T-helper 2 cell treated with Interferon-gamma antibody and Interleukin-4, amounts not matched to agents 100 ng/mL and 5 ng/mL, for 36 hours (primary cell): ENCODE measurements around the gene DISP2. TPM values are rescaled to one million over a fixed set of nuclear protein-coding genes. Genes with fewer than 3 reads are reported as not detected.

ENCODE experiments used
- intact Hi-C: fragments of 100-400 bp; cut with micrococcal nuclease; formaldehyde crosslinking; loops from one replicate; pipeline ENCODE4 v1.15.1; 2023
- total RNA-seq: library from RNA; stranded (reverse); gene quantifications from 2 replicates; pipeline ENCODE4 v1.2.3, GENCODE V29; 2022

The DISP2 gene
- total RNA-seq, 1 donor from 2014 or later, result 0.32 TPM

DNA sequence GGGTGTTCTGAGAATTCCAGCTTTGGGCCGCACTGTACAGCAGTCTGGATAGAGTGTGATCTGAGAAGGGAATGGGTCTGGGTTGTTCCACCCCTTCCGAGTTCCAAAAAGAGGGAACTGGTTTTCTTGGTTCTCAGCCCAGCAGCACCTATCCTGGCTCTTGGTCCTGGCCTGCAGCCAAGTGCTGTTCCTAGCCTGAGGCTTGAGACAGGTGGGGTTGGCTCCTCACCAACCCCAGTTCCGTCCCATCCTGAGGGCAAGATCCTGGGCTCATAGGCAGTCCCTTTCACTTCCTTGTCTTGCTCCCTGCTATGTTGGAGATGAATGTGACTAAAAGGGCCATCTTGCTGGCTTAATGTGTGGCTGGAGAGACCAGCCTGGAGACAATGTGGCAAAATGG, 62.8 kb downstream of the DISP2 start:
- intact Hi-C loops, result loop anchor here (5.0 kb wide), 1 partner anchor 138 kb away; the partner anchor contains the start of gene ANKRD63

DNA sequence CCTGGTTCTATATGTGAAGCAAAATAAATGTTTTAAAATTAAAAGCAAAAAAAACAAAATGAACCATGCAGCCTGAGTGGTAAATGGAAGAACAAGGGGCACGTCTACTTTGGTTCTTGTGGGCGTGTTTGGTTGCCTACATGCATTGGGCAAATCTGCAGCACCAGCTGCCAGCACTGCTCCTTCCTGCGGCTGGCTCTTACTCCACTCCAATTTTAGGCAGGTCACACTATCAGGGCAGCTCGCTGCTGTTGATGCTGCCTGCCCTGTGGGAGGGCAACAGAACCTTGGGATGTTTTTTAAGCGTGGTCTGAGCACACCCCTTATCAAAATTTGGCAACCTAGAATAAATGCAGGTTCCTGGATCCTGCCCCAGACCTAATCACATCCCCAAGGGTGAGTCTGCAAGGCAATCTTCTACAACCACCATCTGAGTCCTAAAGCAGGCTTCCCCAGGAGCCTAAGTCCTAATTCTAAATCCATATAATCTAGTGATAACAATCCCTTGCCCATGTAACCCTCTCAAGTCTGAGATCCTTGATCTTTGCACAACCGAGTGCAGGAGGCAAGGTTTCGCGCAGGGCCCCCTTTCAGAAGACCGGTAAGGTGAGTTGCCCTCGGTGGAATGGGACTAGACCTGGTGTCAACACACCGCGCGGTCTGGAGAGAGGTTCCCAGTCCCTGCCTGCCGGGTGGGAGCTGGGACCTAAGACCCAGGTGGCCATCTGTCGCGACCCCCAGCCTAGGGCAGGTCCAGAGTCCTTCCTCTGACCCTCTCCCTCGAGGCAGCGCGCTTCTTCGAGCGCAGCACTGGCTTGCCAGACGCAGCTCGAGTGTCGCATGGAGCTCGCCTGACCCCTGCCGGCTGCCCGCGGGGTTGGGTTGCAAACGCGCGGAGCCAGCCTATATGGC, 63.5 kb downstream of the DISP2 start:
- intact Hi-C loops, result loop anchor here (1.0 to 5.0 kb wide), 3 partner anchors 53 to 139 kb away; partner anchors contain the start of gene ANKRD63

DNA sequence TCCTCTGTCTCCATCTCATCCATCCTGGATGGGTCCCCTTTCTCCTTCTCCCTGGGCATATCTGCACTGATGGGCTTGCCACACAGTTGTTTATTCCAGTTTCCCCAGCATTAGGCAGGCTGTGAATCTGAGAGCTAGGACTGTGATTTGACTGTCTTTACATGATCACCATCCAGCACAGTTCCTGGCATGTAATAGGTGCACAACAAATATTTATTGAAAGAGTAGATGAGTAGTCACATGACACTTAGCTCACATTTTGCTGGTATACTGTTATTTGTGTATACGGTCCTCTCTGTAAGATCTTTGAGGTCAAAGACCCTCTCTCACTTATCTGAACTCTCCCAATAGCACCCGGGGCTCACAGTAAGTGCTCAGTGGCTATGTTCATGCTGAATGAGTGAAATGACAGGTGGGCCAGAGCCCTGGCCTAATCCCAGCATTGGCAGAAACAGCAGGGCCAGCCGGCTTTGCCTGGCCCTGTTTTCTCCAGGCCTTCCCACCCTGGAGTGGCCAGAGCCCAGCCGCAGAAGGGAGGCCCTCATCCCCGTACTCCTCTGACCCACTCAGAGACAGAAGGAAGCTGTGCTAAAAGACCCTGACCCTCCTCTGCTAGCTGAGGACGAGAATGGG, 66.6 kb downstream of the DISP2 start:
- intact Hi-C loops, result loop anchor here (5.0 kb wide), 1 partner anchor 142 kb away; the partner anchor contains the start of gene ANKRD63

DNA sequence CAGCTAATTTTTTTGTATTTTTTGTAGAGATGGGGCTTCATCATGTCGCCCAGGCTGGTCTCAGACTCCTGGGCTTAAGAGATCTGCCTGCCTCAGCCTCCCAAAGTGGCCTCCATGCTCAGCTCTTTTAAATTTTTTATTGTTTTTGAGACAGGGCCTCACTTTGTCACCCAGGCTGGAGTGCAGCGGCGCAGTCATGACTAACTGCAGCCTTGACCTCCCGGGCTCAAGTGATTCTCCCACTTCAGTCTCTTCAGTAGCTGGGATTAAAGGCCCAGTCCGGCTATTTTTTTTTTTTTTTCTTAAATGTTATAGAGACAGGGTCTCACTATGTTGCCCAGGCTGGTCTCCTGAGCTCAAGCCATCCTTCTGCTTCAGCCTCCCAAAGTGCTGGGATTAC, 67.7 kb downstream of the DISP2 start:
- intact Hi-C loops, result no loop called here

DNA sequence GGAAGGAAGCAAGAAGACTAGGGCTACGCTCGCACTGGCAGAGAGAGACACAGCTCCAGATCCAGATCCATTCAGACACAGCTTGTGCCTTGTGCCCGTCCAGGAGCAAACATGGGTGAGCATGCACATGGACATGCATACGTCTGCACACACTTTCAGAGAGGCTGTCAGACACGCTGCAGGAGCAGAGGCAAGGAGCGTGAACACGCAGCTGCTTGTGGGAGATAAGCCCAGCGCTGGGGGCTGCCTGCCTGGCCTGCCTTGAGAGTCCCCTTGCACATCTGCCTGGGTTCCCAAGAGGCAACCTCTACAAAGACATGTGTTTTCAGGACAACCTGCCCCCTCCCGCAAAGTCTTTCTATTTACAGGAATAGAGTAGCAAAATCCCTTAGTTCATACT, 69.2 kb downstream of the DISP2 start:
- intact Hi-C loops, result no loop called here

DNA sequence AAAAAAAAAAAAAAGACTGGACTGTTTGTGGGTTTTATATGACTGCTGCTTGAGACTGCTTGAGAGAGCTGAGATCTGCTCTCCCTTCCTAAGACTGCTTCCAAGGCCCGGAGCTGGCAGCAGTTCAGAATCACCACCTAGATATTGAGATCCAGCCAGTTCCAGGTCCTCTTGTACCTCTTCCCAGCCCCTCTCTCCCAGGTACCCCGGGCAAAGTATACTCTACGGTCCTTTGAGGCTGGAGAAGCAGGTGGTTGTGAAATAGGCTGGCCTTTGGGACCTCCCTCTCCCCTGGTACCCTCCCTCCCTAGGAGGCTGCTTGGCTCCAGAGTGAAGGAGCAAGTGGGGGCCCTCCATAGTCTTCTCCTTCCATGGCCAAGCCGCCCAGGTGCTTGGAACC, 70.2 kb downstream of the DISP2 start:
- intact Hi-C loops, result no loop called here

Other genes starting within 250 kb of the DISP2 start
- gene BMF, start 249.3 kb upstream of the DISP2 start, total RNA-seq, result 5.3 and 5.5 TPM in 2 replicates
- 74.6 and 86.8 TPM in 2 replicates for gene BUB1B, start 197.2 kb upstream of the DISP2 start, total RNA-seq
- gene PAK6, start 119.2 kb upstream of the DISP2 start, total RNA-seq, result 0.43 and 0.64 TPM in 2 replicates
- gene ANKRD63, start 75.2 kb upstream of the DISP2 start, total RNA-seq, result 0.23 TPM in 1 of 2 replicates, not detected in the other
- gene PLCB2, start 50.3 kb upstream of the DISP2 start, total RNA-seq, result 177 and 192 TPM in 2 replicates
- gene INAFM2, start 34.5 kb upstream of the DISP2 start, total RNA-seq, result 6.8 and 9.9 TPM in 2 replicates
- gene CCDC9B, start 17.3 kb upstream of the DISP2 start, total RNA-seq, result 0.66 and 0.86 TPM in 2 replicates
- not detected in 2 replicates for gene PHGR1, start 7.2 kb upstream of the DISP2 start, total RNA-seq
- gene KNSTRN, start 24.5 kb downstream of the DISP2 start, total RNA-seq, result 52.1 and 53.6 TPM in 2 replicates
- gene IVD, start 47.6 kb downstream of the DISP2 start, total RNA-seq, result 63.1 and 69.5 TPM in 2 replicates
- gene BAHD1, start 82.7 kb downstream of the DISP2 start, total RNA-seq, result 29.7 and 31.2 TPM in 2 replicates
- 16.5 and 17.4 TPM in 2 replicates for gene CHST14, start 112.8 kb downstream of the DISP2 start, total RNA-seq
- gene CCDC32, start 206.8 kb downstream of the DISP2 start, total RNA-seq, result 23.8 and 25.0 TPM in 2 replicates
- 13.5 and 14.2 TPM in 2 replicates for gene RPUSD2, start 211.1 kb downstream of the DISP2 start, total RNA-seq
- gene KNL1, start 236.0 kb downstream of the DISP2 start, total RNA-seq, result 51.7 and 53.0 TPM in 2 replicates